ENCODE results near the gene TAF1A.

TAF1A gene

DNA sequence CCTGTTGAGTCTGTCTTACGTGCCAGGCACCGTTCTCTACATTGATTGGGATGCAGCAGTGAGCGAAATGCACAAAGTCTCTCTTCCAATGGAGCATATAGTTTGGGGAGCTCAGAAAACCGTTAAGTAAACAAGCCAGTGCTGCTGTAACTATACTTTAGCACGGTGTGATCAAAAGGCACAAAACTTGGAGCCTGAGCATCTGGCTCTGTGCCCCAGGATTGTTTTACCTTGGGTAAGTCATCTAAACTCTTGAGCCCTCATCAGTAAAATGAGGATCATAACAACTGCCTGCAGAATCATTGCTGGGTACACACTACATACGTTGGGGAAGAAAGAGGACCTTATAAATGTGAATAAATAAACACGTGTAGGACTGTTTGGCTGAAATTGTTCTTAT is 43.6 kb downstream of the TAF1A start:
- DNase-seq (ENCODE audit: low read depth), result no peak
- H3K4me3 ChIP-seq (ENCODE audit: low read depth, low read length), result no peak overlapping the region

DNA sequence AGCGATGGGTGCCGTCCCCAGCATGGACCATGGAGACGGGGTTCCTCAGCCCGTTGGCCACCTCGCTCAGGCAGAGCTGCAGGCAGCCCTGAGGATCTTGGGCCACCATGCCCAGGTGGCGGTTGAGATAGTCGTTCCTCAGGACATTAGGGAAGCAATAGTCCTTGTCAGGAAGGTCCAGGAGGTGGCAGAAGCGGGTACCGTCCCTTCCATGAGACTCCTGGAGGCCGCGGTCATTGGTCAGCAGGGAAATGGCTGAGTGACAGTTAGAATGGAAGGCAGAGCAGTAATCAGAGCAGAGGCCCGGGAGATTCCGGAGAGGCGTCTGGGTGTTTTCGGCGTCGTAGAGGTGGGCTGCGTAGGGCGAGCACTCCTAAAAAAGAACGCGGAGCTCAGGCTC is 45.9 kb downstream of the TAF1A start:
- no peak for DNase-seq (ENCODE audit: low read depth)

DNA sequence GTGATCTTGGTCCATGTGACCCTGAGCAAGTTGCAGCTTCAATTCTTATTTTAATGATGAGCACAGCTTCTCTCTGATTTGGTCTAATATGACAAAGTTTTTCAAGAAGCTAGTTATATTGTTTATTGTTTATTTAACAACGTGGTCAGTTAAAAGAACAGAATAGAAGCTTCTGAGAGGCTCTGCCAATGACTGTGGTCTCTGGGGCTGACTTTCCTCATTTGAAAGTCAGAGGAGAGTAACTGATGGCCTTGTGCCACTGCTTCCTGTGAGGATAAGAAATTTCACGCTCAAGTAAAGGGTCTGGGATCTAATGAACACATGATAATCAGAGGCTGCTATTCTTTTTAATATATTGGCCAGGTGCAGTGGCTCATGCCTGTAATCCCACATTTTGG is 49.1 kb downstream of the TAF1A start:
- no peak overlapping the region for H3K4me3 ChIP-seq (ENCODE audit: low read depth, low read length)

More for the DNA sequence above, 45.9 kb downstream of the TAF1A start:
- no peak overlapping the region for H3K4me3 ChIP-seq (ENCODE audit: low read depth, low read length)

DNA sequence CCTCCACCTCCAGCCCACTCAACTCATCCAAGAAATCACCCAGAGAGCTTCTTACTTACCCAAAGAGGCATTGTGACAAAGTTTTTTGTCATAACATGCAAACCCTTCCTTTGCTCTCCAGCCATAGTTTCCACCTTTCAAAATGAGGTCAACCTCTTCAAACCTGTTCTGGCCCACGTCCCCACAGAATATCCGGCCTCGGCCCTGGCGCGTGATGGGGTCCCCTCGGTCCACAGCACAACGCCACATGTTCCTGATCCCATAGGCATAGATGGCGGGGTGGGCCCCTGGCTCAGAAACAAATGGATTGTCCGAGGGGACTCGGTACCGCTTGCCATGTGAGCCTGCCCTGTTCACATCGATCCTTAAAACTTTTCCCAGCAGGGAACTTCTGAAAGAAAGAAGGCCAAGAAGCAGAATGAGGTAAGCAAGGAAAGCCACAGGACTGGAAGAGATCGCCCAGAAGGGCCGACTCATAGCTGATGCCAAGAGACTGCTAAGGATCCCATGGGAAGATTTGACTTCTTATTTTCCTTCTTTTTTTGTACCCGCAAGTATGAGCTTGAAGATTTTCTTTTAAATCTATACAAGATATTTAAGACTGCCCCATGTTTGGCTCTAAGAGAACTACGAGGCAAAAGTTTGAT is 49.7 kb downstream of the TAF1A start:
- H3K4me3 ChIP-seq (ENCODE audit: low read depth, low read length), result no peak overlapping the region
- DNase-seq (ENCODE audit: low read depth), result peak; percentile 19

More for the DNA sequence above, 49.1 kb downstream of the TAF1A start:
- no peak for DNase-seq (ENCODE audit: low read depth)

DNA sequence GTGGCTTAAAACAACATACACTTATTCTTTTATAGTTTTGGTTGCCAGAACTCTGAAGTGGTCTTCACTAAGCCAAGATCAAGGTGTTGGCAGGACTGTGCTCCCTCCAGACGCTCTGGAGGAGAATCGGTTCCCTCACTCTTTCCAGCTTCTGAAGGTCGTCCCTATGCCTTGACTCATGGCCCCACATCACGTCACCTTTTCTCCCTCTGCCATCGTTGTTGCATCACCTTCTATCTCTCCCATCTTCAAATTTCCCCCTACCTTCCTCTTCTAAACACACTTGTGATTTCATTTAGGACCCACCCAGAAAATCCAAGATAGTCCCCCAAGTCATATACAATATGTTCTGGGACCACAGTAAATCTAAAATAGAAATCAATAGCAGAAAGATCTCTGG is 54.3 kb downstream of the TAF1A start:
- no peak for DNase-seq (ENCODE audit: low read depth)
- H3K4me3 ChIP-seq (ENCODE audit: low read depth, low read length), result no peak overlapping the region

DNA sequence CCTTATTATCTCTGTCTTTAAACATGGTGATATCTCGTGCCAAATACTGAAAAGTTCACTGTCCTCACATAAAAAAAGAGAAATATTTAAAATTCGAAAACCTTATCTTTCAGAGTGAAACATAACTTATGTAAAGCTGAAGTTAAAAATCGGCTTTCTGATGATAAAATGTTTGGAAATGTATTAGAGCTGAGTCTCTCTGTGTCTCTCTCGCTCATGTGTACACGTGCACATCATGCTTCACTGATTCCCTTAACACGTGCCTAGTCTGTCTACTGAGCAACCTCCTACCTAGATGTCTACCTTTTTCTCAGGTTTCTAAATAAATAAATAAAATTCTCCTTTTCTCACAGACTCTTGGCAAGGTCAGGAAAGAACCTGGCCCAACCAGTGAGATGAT is 58.9 kb downstream of the TAF1A start:
- H3K4me3 ChIP-seq (ENCODE audit: low read depth, low read length), result no peak overlapping the region
- DNase-seq (ENCODE audit: low read depth), result no peak

DNA sequence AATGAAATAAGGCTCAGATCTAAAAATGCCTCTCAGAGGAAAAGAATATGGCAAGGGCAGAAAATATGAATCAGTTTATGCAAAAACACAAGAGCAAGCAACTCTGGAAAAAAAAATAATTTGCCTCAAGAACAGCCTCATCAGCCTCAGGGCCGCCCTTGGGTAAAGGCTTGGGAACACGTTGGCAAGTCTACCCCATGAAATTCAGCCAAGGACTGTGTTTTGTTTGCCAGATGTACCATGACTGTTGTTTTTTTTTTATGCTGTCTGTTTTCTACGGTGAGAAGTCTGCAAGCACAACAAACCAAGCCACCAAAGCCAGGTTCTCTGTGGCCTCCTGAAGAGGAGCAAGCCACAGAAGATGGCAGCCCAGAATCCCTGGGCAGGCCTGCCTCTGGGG is 59.8 kb downstream of the TAF1A start:
- no peak overlapping the region for H3K4me3 ChIP-seq (ENCODE audit: low read depth, low read length)
- no peak for DNase-seq (ENCODE audit: low read depth)

DNA sequence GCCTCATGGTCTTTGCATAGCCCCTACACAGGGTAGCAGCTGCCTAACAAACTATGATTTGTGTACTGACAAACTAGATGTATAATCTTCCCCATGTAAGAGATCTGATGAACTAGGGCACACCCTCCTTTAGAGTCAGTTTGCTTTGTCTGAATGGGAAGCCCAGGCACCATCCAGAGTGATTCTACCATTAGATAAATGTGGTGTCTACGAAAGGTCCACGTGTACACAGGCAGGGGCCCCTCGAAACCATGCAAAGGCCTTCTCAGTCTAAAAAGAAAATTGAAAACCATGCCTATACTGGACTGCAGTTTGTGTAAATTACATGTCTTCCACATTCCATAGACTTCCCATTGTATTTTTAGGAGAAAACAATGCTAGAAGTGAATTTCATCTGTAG is 60.6 kb downstream of the TAF1A start:
- H3K4me3 ChIP-seq (ENCODE audit: low read depth, low read length), result no peak overlapping the region
- DNase-seq (ENCODE audit: low read depth), result no peak

DNA sequence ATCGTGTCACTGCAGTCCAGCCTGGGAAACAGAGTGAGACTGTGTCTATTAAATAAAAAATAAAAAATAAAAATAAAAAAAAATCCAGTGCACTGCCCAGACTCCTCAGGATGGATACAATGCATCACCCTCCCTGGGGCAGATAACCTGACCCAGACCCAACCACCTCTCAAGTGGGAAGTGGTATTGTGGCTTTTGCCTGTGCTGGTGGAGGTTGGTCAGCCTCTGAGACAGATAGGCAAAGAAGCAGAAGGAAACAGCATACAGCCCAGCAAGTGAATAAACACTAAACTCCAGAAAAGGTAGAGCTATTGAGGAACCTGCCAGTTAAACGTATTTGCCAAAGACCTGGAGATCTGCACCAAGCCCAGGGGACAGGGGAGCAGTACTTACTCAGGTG is 63.8 kb downstream of the TAF1A start:
- no peak for DNase-seq (ENCODE audit: low read depth)
- H3K4me3 ChIP-seq (ENCODE audit: low read depth, low read length), result no peak overlapping the region

DNA sequence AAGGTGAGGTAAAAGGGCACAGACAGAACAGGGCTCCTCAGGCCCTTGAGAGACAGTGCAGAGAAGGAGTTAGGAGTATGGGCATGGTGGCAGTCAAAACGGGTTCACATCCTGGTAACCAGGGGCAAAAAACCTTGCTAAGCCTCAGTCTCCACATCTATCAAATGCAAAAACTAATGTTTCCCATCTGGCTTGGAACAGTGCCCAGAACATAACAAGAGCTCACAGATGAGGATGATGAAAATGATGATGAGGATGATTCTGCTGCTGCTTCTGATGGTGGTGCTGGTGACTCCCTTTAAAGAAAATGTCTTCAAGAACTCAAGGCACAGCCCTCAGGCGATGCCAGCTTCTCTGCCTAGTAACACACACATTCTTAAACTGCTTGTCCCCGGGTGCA is 65.9 kb downstream of the TAF1A start:
- H3K4me3 ChIP-seq (ENCODE audit: low read depth, low read length), result no peak overlapping the region
- DNase-seq (ENCODE audit: low read depth), result no peak

DNA sequence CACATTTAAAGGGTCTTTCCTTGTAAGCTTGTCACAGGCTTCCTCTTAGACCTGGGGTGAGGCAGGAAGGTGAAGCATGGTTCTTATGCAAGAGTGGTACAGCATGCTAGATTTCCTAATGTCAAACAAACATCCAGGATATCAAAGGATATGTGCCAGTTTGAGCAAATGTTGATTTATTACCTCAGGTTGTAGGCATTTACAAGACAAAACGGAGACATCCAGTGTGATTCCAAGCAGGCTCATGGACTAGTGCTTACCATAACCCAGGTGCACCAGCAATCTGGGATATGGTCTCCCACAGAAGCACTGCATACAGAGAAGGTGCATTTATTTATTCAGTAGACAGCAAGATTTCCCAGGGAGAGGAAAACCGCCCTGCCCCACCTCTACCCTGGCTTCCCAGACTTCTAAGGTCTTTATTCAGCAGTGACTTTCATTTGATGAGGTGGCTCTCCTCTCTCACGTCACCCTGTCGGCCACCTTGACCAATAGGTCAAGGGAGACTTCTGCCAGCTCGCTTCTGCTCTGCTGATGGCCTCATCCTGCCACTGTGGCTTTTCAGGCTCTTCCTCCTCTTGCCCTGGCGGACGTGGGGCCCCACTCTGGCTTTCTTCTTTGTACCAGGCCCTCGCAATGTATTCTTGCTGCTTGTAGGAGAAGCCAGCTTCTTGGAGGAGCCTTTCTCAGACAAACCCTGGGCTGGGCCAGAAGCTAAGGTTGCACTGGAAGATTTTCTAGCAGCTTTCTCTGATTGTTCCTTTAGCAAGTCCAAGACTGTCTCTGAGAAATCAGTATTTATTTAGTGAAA is 67.4 kb downstream of the TAF1A start:
- DNase-seq (ENCODE audit: low read depth), result no peak
- no peak overlapping the region for H3K4me3 ChIP-seq (ENCODE audit: low read depth, low read length)

DNA sequence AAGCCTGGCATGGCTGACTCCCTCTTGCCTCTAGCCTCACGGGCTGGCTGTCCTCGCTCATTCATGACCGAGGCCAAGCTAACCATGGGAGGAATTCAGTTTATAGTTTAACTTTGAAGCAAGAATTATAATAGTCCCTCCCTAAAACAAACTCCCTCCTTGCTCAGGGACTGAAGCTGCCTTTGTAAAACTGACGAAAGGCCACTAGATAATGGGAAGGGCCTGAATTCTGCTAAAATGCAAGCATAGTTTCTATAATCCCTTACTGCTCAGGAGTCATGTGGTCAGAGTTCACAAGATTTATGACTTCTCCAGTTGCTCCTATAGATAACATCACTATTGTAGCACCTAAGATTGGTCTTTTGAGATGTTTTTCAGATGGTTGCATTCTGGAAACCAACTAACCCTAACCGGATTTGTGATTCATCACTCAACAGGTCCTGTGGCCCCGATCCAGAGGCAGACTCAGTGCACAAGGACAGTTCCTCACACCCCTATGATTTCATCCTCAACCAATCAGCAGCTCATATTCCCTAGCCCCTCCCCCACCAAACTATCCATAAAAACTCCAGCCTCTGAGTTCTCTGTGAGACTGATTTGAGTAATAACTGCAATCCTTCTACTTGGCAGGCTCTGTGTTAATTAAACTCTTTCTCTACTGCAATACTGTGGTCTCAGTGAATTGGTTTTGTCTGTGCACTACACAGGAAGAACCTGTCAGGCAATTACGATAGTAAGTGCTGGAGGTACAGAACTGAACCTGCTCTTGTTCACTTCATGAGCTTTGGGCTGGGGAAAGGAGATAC is 68.2 kb downstream of the TAF1A start:
- no peak overlapping the region for H3K4me3 ChIP-seq (ENCODE audit: low read depth, low read length)
- peak; percentile 32 for DNase-seq (ENCODE audit: low read depth)

All from skeletal muscle cell (primary cell).